ENCODE results near the gene ZNF775. TPM values are rescaled to one million over a fixed set of nuclear protein-coding genes. Genes with fewer than 3 reads are reported as not detected.

The ZNF775 gene
- total and polyA plus RNA-seq, 2 of the 13 experiments (the other 11 are each of a cell fraction or from before 2014, with no cell fraction given), result 3.1 to 3.2 TPM

DNA sequence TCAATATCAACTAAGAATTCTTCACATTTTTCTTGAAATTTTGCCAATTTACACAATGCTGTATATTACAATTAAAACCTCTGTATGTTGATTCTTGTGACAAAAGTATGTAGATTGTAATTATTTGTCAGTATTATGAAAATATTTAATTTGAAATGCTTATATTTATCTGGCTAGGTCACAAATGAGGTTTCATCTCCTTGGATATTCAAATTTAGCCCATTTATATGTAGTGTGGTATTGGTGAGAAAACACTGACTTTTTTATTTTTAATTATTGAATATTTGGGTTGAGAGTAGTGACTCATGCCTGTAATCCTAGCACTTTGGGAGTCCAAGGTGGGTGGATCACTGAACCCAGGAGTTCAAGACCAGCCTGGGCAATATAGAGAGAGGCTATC lies 34.8 kb upstream of the ZNF775 start (continued):
- TF ChIP-seq ZNF318 (CRISPR knock-in tag; IDR thresholded peaks at IDR 0.05) (no peak), ZNF580 (CRISPR knock-in tag; IDR thresholded peaks at IDR 0.05; ENCODE audit: borderline replicate concordance, low read depth) (no peak), KLF13 (CRISPR knock-in tag; IDR thresholded peaks at IDR 0.05) (no peak), ZNF33B (CRISPR knock-in tag; IDR thresholded peaks at IDR 0.05) (no peak), GTF2F1 (IDR thresholded peaks at IDR 0.05; ENCODE audit: low read length) (no peak), LCORL (IDR thresholded peaks at IDR 0.05) (no peak), LCORL (CRISPR knock-in tag; IDR thresholded peaks at IDR 0.05) (no peak), RXRB (CRISPR knock-in tag; IDR thresholded peaks at IDR 0.05; ENCODE audit: borderline replicate concordance) (no peak)
- TF ChIP-seq, protein P1, sequence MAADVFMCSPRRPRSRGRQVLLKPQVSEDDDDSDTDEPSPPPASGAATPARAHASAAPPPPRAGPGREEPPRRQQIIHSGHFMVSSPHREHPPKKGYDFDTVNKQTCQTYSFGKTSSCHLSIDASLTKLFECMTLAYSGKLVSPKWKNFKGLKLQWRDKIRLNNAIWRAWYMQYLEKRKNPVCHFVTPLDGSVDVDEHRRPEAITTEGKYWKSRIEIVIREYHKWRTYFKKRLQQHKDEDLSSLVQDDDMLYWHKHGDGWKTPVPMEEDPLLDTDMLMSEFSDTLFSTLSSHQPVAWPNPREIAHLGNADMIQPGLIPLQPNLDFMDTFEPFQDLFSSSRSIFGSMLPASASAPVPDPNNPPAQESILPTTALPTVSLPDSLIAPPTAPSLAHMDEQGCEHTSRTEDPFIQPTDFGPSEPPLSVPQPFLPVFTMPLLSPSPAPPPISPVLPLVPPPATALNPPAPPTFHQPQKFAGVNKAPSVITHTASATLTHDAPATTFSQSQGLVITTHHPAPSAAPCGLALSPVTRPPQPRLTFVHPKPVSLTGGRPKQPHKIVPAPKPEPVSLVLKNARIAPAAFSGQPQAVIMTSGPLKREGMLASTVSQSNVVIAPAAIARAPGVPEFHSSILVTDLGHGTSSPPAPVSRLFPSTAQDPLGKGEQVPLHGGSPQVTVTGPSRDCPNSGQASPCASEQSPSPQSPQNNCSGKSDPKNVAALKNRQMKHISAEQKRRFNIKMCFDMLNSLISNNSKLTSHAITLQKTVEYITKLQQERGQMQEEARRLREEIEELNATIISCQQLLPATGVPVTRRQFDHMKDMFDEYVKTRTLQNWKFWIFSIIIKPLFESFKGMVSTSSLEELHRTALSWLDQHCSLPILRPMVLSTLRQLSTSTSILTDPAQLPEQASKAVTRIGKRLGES (CRISPR knock-in tag; IDR thresholded peaks at IDR 0.05; ENCODE audit: borderline replicate concordance), result no peak
- TF ChIP-seq, protein P2, sequence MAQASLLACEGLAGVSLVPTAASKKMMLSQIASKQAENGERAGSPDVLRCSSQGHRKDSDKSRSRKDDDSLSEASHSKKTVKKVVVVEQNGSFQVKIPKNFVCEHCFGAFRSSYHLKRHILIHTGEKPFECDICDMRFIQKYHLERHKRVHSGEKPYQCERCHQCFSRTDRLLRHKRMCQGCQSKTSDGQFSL (CRISPR knock-in tag; IDR thresholded peaks at IDR 0.05), result no peak
- TF ChIP-seq, protein P3, sequence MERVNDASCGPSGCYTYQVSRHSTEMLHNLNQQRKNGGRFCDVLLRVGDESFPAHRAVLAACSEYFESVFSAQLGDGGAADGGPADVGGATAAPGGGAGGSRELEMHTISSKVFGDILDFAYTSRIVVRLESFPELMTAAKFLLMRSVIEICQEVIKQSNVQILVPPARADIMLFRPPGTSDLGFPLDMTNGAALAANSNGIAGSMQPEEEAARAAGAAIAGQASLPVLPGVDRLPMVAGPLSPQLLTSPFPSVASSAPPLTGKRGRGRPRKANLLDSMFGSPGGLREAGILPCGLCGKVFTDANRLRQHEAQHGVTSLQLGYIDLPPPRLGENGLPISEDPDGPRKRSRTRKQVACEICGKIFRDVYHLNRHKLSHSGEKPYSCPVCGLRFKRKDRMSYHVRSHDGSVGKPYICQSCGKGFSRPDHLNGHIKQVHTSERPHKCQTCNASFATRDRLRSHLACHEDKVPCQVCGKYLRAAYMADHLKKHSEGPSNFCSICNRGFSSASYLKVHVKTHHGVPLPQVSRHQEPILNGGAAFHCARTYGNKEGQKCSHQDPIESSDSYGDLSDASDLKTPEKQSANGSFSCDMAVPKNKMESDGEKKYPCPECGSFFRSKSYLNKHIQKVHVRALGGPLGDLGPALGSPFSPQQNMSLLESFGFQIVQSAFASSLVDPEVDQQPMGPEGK (CRISPR knock-in tag; IDR thresholded peaks at IDR 0.05), result no peak
- TF ChIP-seq, protein P4, sequence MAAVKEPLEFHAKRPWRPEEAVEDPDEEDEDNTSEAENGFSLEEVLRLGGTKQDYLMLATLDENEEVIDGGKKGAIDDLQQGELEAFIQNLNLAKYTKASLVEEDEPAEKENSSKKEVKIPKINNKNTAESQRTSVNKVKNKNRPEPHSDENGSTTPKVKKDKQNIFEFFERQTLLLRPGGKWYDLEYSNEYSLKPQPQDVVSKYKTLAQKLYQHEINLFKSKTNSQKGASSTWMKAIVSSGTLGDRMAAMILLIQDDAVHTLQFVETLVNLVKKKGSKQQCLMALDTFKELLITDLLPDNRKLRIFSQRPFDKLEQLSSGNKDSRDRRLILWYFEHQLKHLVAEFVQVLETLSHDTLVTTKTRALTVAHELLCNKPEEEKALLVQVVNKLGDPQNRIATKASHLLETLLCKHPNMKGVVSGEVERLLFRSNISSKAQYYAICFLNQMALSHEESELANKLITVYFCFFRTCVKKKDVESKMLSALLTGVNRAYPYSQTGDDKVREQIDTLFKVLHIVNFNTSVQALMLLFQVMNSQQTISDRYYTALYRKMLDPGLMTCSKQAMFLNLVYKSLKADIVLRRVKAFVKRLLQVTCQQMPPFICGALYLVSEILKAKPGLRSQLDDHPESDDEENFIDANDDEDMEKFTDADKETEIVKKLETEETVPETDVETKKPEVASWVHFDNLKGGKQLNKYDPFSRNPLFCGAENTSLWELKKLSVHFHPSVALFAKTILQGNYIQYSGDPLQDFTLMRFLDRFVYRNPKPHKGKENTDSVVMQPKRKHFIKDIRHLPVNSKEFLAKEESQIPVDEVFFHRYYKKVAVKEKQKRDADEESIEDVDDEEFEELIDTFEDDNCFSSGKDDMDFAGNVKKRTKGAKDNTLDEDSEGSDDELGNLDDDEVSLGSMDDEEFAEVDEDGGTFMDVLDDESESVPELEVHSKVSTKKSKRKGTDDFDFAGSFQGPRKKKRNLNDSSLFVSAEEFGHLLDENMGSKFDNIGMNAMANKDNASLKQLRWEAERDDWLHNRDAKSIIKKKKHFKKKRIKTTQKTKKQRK (IDR thresholded peaks at IDR 0.05; ENCODE audit: low read length), result no peak
